Measurements from ENCODE around the gene LRRC72.

DNA sequence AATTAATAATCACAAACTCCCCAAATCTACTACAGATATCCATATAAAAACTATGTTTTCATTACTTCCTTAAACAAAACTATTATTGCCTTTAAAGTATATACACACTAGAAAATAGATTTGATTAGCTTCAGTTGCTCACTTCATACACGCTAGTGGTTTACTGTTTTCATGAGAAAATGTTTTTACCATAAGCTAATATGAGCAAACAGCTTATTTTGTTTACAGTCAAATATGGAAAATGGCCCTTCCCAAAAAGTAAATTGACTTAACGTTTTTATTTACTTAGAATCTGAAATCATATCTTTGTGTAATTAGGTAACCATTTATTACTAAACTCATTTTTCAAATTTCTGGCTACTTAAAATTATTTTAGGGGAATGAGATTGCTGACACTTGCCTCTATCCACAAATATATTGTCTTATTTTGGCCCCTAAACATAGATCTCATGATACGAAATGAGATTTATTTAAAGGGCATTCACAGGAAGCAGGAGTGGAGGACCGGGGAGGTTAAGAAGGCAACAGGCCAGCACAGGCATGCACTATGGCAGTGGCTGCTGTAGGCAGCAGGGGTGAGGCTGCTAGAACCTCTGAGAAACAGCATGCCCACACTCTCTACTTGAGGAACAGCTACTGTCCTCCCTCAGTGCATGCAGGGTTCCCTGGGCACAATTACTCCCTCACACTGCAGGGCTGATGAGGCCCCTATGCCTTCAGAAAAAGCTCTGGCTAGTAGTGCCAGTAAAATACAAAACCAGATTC lies 31.5 kb upstream of the LRRC72 start:
- TF ChIP-seq POLR2A (IDR thresholded peaks at IDR 0.05; ENCODE audit: low read length) (no peak), GATA1 (IDR thresholded peaks at IDR 0.05; ENCODE audit: low read depth, low read length) (no peak)

Measured in erythroblast (primary cell).